LNCaP clone FGC (cell line): ENCODE results near the gene NRG3.

ENCODE experiments used
- DNase-seq: peaks from one replicate; pipeline ENCODE4 v3.0.0-alpha.2; 2011; ENCODE audit warnings: low read depth
- H3K4me3 ChIP-seq: 2 replicates; pipeline ENCODE4 v1.5.1; 2011; ENCODE audit warnings: mild to moderate bottlenecking, low read depth, low read length, control low read depth
- CTCF ChIP-seq: IDR thresholded peaks from 2 replicates; pipeline ENCODE4 v1.5.1; 2012; ENCODE audit warnings: mild to moderate bottlenecking; ENCODE audit not compliant: control insufficient read depth, insufficient read depth; ENCODE audit errors: extremely low read depth

NRG3 gene

GRCh38 chr10:82399850-82400249 lies 524.9 kb downstream of the NRG3 start:
- no peak for DNase-seq
- TF ChIP-seq CTCF = no peak
- no peak overlapping the region for H3K4me3 ChIP-seq

- DNase-seq = no peak
- no peak for TF ChIP-seq CTCF
- no peak overlapping the region for H3K4me3 ChIP-seq
Measured at GRCh38 chr10:82400841-82401240, 525.8 kb downstream of the NRG3 start.

GRCh38 chr10:82402906-82403401 lies 528.0 kb downstream of the NRG3 start:
- no peak overlapping the region for H3K4me3 ChIP-seq
- no peak for TF ChIP-seq CTCF
- DNase-seq = no peak

- DNase-seq = no peak
- no peak overlapping the region for H3K4me3 ChIP-seq
- no peak for TF ChIP-seq CTCF
Measured at GRCh38 chr10:82409671-82410070, 534.7 kb downstream of the NRG3 start.

- no peak overlapping the region for H3K4me3 ChIP-seq
- TF ChIP-seq CTCF = no peak
- DNase-seq = no peak
Measured at GRCh38 chr10:82411416-82411815, 536.4 kb downstream of the NRG3 start.

- DNase-seq = no peak
- no peak overlapping the region for H3K4me3 ChIP-seq
- TF ChIP-seq CTCF = no peak
Measured at GRCh38 chr10:82420001-82420400, 545.0 kb downstream of the NRG3 start.

GRCh38 chr10:82429302-82429701 lies 554.3 kb downstream of the NRG3 start:
- DNase-seq = no peak
- H3K4me3 ChIP-seq = no peak overlapping the region
- no peak for TF ChIP-seq CTCF
